ENCODE results near the gene DTX3L.

Gene DTX3L

GRCh38 chr3:122582390-122582789, 18.3 kb downstream of the DTX3L start:
- CTCF ChIA-PET: no interaction called here
- WGBS (ENCODE audit: insufficient coverage): no CpG with 5 or more reads among the region's 1 CpG
- H3K27me3 ChIP-seq (replicated peaks in 2 of 5; ENCODE audit: control insufficient read depth in 4 of 5, insufficient read depth in 5 of 5, low read length in 4 of 5): no peaks in the 10 kb centered on the region

GRCh38 chr3:122586098-122586497, 22.0 kb downstream of the DTX3L start:
- H3K9me3 ChIP-seq (ENCODE audit: control extremely low read depth in 1 of 5, control insufficient read depth in 4 of 5, insufficient read depth in 2 of 5, low read depth in 1 of 5, low read length in 4 of 5): peaks cover 3 to 18% (median 9%) of the 10 kb centered on the region in 5 experiments
- H3K4me1 ChIP-seq (ENCODE audit: control extremely low read depth in 1 of 4, control insufficient read depth in 4 of 4, insufficient read depth in 4 of 4, low read length in 3 of 4): peaks cover 0 to 6% (median 4%) of the 10 kb centered on the region in 4 experiments
- CTCF ChIA-PET: no interaction called here

More at GRCh38 chr3:122582390-122582789, 18.3 kb downstream of the DTX3L start:
- H3K27ac ChIP-seq (ENCODE audit: insufficient read depth in 1 of 2, low read depth in 1 of 2, low read length in 2 of 2, poor library complexity in 1 of 2, severe bottlenecking in 2 of 2): no peak overlapping the region
- DNase-seq: peak in 2 of 3 donors; percentile 23 to 34
- POLR2A ChIA-PET: no interaction called here
- H3K4me1 ChIP-seq (ENCODE audit: control extremely low read depth in 1 of 4, control insufficient read depth in 4 of 4, insufficient read depth in 4 of 4, low read length in 3 of 4): peaks cover 0 to 13% (median 6%) of the 10 kb centered on the region in 4 experiments
- H3K36me3 ChIP-seq (ENCODE audit: control insufficient read depth in 4 of 4, insufficient read depth in 4 of 4, low read length in 3 of 4): peaks cover 0 to 4% (median 3%) of the 10 kb centered on the region in 4 experiments
- H3K4me3 ChIP-seq (ENCODE audit: control insufficient read depth in 1 of 7, extremely low read depth in 1 of 7, insufficient read depth in 4 of 7, low read depth in 2 of 7, low read length in 6 of 7): no peak overlapping the region
- H3K9me3 ChIP-seq (ENCODE audit: control extremely low read depth in 1 of 5, control insufficient read depth in 4 of 5, insufficient read depth in 2 of 5, low read depth in 1 of 5, low read length in 4 of 5): peaks cover 3 to 19% (median 9%) of the 10 kb centered on the region in 5 experiments

GRCh38 chr3:122586773-122587485, 22.8 kb downstream of the DTX3L start:
- H3K36me3 ChIP-seq (ENCODE audit: control insufficient read depth in 4 of 4, insufficient read depth in 4 of 4, low read length in 3 of 4): peaks cover 0 to 4% (median 3%) of the 10 kb centered on the region in 4 experiments
- POLR2A ChIA-PET: no interaction called here
- peaks cover 0 to 6% (median 4%) of the 10 kb centered on the region in 4 experiments for H3K4me1 ChIP-seq (ENCODE audit: control extremely low read depth in 1 of 4, control insufficient read depth in 4 of 4, insufficient read depth in 4 of 4, low read length in 3 of 4)
- peak in 1 of 3 donors; percentile 26 for DNase-seq
- no peak overlapping the region for H3K4me3 ChIP-seq (ENCODE audit: control insufficient read depth in 1 of 7, extremely low read depth in 1 of 7, insufficient read depth in 4 of 7, low read depth in 2 of 7, low read length in 6 of 7)
- peaks cover 3 to 14% (median 5%) of the 10 kb centered on the region in 5 experiments for H3K9me3 ChIP-seq (ENCODE audit: control extremely low read depth in 1 of 5, control insufficient read depth in 4 of 5, insufficient read depth in 2 of 5, low read depth in 1 of 5, low read length in 4 of 5)
- CTCF ChIA-PET: interaction anchor here (1.1 kb wide), 1 partner anchor 12 kb away, joined by 3 read pairs; no protein-coding TSS in a partner anchor
- H3K27me3 ChIP-seq (replicated peaks in 2 of 5; ENCODE audit: control insufficient read depth in 4 of 5, insufficient read depth in 5 of 5, low read length in 4 of 5): no peaks in the 10 kb centered on the region
- no peak overlapping the region for H3K27ac ChIP-seq (ENCODE audit: insufficient read depth in 1 of 2, low read depth in 1 of 2, low read length in 2 of 2, poor library complexity in 1 of 2, severe bottlenecking in 2 of 2)

More at GRCh38 chr3:122586098-122586497, 22.0 kb downstream of the DTX3L start:
- Histone ChIP-seq H3K27ac (ENCODE audit: insufficient read depth in 1 of 2, low read depth in 1 of 2, low read length in 2 of 2, poor library complexity in 1 of 2, severe bottlenecking in 2 of 2) (no peak overlapping the region), H3K36me3 (ENCODE audit: control insufficient read depth in 4 of 4, insufficient read depth in 4 of 4, low read length in 3 of 4) (peaks cover 0 to 4% (median 3%) of the 10 kb centered on the region in 4 experiments), H3K27me3 (replicated peaks in 2 of 5; ENCODE audit: control insufficient read depth in 4 of 5, insufficient read depth in 5 of 5, low read length in 4 of 5) (no peaks in the 10 kb centered on the region), H3K4me3 (ENCODE audit: control insufficient read depth in 1 of 7, extremely low read depth in 1 of 7, insufficient read depth in 4 of 7, low read depth in 2 of 7, low read length in 6 of 7) (no peak overlapping the region)
- WGBS (ENCODE audit: insufficient coverage): 88% methylated on average over 1 of the region's 1 CpG
- POLR2A ChIA-PET: no interaction called here
- DNase-seq: no peak

- no peak overlapping the region for H3K4me3 ChIP-seq (ENCODE audit: control insufficient read depth in 1 of 7, extremely low read depth in 1 of 7, insufficient read depth in 4 of 7, low read depth in 2 of 7, low read length in 6 of 7)
- no peaks in the 10 kb centered on the region for H3K27me3 ChIP-seq (replicated peaks in 2 of 5; ENCODE audit: control insufficient read depth in 4 of 5, insufficient read depth in 5 of 5, low read length in 4 of 5)
- DNase-seq: no peak
- peaks cover 0 to 4% (median under 1%) of the 10 kb centered on the region in 4 experiments for H3K36me3 ChIP-seq (ENCODE audit: control insufficient read depth in 4 of 4, insufficient read depth in 4 of 4, low read length in 3 of 4)
- ChIA-PET CTCF (interaction anchor here (1.1 kb wide), 1 partner anchor 11 kb away, joined by 3 read pairs; no protein-coding TSS in a partner anchor), POLR2A (no interaction called here)
- H3K4me1 ChIP-seq (ENCODE audit: control extremely low read depth in 1 of 4, control insufficient read depth in 4 of 4, insufficient read depth in 4 of 4, low read length in 3 of 4): peaks cover 0 to 6% (median 4%) of the 10 kb centered on the region in 4 experiments
- peaks cover 0 to 10% (median 3%) of the 10 kb centered on the region in 5 experiments for H3K9me3 ChIP-seq (ENCODE audit: control extremely low read depth in 1 of 5, control insufficient read depth in 4 of 5, insufficient read depth in 2 of 5, low read depth in 1 of 5, low read length in 4 of 5)
- H3K27ac ChIP-seq (ENCODE audit: insufficient read depth in 1 of 2, low read depth in 1 of 2, low read length in 2 of 2, poor library complexity in 1 of 2, severe bottlenecking in 2 of 2): no peak overlapping the region
- WGBS (ENCODE audit: insufficient coverage): no CpG with 5 or more reads among the region's 2 CpGs
Measured at GRCh38 chr3:122587572-122587971, 23.4 kb downstream of the DTX3L start.

GRCh38 chr3:122589297-122589696, 25.2 kb downstream of the DTX3L start:
- Histone ChIP-seq H3K27ac (ENCODE audit: insufficient read depth in 1 of 2, low read depth in 1 of 2, low read length in 2 of 2, poor library complexity in 1 of 2, severe bottlenecking in 2 of 2) (no peak overlapping the region), H3K36me3 (ENCODE audit: control insufficient read depth in 4 of 4, insufficient read depth in 4 of 4, low read length in 3 of 4) (no peaks in the 10 kb centered on the region), H3K4me1 (ENCODE audit: control extremely low read depth in 1 of 4, control insufficient read depth in 4 of 4, insufficient read depth in 4 of 4, low read length in 3 of 4) (peaks cover 0 to 6% (median 2%) of the 10 kb centered on the region in 4 experiments), H3K4me3 (ENCODE audit: control insufficient read depth in 1 of 7, extremely low read depth in 1 of 7, insufficient read depth in 4 of 7, low read depth in 2 of 7, low read length in 6 of 7) (no peak overlapping the region), H3K9me3 (ENCODE audit: control extremely low read depth in 1 of 5, control insufficient read depth in 4 of 5, insufficient read depth in 2 of 5, low read depth in 1 of 5, low read length in 4 of 5) (no peaks in the 10 kb centered on the region), H3K27me3 (replicated peaks in 2 of 5; ENCODE audit: control insufficient read depth in 4 of 5, insufficient read depth in 5 of 5, low read length in 4 of 5) (no peaks in the 10 kb centered on the region)
- no CpG with 5 or more reads among the region's 5 CpGs for WGBS (ENCODE audit: insufficient coverage)
- DNase-seq: peak in 1 of 3 donors; percentile 25
- ChIA-PET POLR2A (no interaction called here), CTCF (no interaction called here)

GRCh38 chr3:122590610-122591009, 26.5 kb downstream of the DTX3L start:
- Histone ChIP-seq H3K4me1 (ENCODE audit: control extremely low read depth in 1 of 4, control insufficient read depth in 4 of 4, insufficient read depth in 4 of 4, low read length in 3 of 4) (peaks cover 0 to 6% (median 2%) of the 10 kb centered on the region in 4 experiments), H3K9me3 (ENCODE audit: control extremely low read depth in 1 of 5, control insufficient read depth in 4 of 5, insufficient read depth in 2 of 5, low read depth in 1 of 5, low read length in 4 of 5) (no peaks in the 10 kb centered on the region), H3K36me3 (ENCODE audit: control insufficient read depth in 4 of 4, insufficient read depth in 4 of 4, low read length in 3 of 4) (no peaks in the 10 kb centered on the region), H3K27me3 (replicated peaks in 2 of 5; ENCODE audit: control insufficient read depth in 4 of 5, insufficient read depth in 5 of 5, low read length in 4 of 5) (no peaks in the 10 kb centered on the region), H3K4me3 (ENCODE audit: control insufficient read depth in 1 of 7, extremely low read depth in 1 of 7, insufficient read depth in 4 of 7, low read depth in 2 of 7, low read length in 6 of 7) (no peak overlapping the region), H3K27ac (ENCODE audit: insufficient read depth in 1 of 2, low read depth in 1 of 2, low read length in 2 of 2, poor library complexity in 1 of 2, severe bottlenecking in 2 of 2) (no peak overlapping the region)
- CTCF ChIA-PET: no interaction called here
- no CpG with 5 or more reads among the region's 2 CpGs for WGBS (ENCODE audit: insufficient coverage)
- no peak for DNase-seq
- POLR2A ChIA-PET: no interaction called here

GRCh38 chr3:122594025-122594424, 29.9 kb downstream of the DTX3L start:
- no peaks in the 10 kb centered on the region for H3K27me3 ChIP-seq (replicated peaks in 2 of 5; ENCODE audit: control insufficient read depth in 4 of 5, insufficient read depth in 5 of 5, low read length in 4 of 5)
- ChIA-PET CTCF (no interaction called here), POLR2A (interaction anchor here (0.7 kb wide), 1 partner anchor 13 kb away, joined by 3 read pairs; no protein-coding TSS in a partner anchor)
- no peaks in the 10 kb centered on the region for H3K4me1 ChIP-seq (ENCODE audit: control extremely low read depth in 1 of 4, control insufficient read depth in 4 of 4, insufficient read depth in 4 of 4, low read length in 3 of 4)
- H3K36me3 ChIP-seq (ENCODE audit: control insufficient read depth in 4 of 4, insufficient read depth in 4 of 4, low read length in 3 of 4): no peaks in the 10 kb centered on the region
- no peak for DNase-seq
- H3K4me3 ChIP-seq (ENCODE audit: control insufficient read depth in 1 of 7, extremely low read depth in 1 of 7, insufficient read depth in 4 of 7, low read depth in 2 of 7, low read length in 6 of 7): no peak overlapping the region
- no peak overlapping the region for H3K27ac ChIP-seq (ENCODE audit: insufficient read depth in 1 of 2, low read depth in 1 of 2, low read length in 2 of 2, poor library complexity in 1 of 2, severe bottlenecking in 2 of 2)
- H3K9me3 ChIP-seq (ENCODE audit: control extremely low read depth in 1 of 5, control insufficient read depth in 4 of 5, insufficient read depth in 2 of 5, low read depth in 1 of 5, low read length in 4 of 5): peaks cover 0 to 2% (median 0%) of the 10 kb centered on the region in 5 experiments

Measured in common myeloid progenitor, CD34-positive (primary cell).